GM18499 (cell line): Measurements from ENCODE around the gene LPAR5.
A peak's percentile ranks its signal among the peaks of the same experiment; 100 is the strongest.

ENCODE experiments used
- ATAC-seq: cut with Tn5 transposase; IDR thresholded peaks from one replicate; pipeline ENCODE4 v1.9.1; 2021; ENCODE audit warnings: moderate number of reproducible peaks; ENCODE audit not compliant: insufficient read depth, unreplicated experiment

The LPAR5 gene

DNA sequence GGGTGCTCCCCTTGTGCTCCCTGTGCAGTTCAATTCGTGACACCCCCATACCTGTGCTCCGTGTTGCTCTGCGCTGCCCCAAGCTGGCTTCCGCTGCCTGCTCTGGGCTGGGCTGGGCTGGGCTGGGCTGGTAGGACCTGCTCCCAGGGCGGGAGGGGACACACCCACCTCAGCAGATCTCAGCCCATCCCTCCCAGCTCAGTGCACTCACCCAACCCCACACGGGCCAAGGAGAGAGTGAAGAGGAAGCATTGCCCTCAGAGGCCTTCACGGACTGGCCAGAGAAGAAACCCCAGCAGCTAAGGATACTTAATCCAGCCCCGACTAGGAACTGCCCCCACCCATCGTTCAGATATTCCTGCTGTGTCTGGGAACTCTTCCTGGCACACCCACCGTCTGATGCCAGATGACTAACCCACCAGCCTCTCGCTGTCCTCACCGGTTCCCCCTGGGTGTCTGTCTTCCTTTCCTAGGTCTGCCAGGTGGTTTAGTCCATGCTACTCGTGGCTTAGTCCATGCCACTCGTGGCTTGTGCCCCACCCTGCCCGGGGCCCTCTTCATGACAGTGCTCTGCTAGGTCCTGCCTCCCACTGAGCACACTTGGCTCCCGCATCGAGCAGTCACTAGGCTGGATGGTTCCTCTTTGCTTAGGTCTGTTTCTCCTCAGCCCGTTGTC is at the start of gene LPAR5:
Gene LPAR5, minus strand, starts transcription at position 104 of the 676 bp plus-strand sequence. CDS start 14,711 bp downstream, outside the sequence.
- no peak for ATAC-seq

DNA sequence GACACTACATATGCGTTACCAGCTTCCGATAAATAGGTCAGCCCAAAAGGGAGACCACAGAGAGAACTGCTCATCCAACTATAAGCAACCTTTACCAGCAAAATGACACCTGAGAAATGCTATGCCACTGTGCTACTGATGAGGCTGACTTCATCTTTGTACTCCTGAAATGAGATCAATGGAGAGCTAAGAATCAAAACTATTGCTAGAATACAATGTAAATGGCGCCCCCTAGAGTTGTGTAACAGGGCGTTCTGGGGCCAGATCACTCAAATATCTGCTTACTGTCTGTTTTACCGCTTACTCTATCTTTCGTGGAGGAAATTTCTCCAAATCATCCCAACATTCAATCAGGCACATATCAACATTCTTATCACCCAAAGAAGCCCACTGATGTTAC is 48.9 kb upstream of the LPAR5 start:
- ATAC-seq: no peak

DNA sequence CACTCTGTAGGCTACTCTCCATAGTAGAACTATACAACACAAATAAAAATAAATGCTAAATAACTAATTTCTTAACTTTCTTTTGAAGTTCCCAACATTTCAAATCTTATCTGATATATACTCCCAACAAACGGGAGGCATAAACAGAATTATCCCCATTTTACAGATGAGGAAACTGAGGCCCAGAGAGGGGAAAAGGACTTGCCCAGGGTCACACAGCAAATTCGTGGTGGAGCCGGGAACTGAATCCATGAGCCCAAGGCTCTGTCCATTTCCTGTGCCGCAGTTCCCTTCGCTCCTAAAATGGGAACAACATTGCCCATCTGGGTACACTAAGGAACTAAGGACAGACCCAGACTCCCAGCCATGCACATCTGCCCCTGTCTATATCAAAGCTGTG is 41.2 kb upstream of the LPAR5 start:
- ATAC-seq: no peak

DNA sequence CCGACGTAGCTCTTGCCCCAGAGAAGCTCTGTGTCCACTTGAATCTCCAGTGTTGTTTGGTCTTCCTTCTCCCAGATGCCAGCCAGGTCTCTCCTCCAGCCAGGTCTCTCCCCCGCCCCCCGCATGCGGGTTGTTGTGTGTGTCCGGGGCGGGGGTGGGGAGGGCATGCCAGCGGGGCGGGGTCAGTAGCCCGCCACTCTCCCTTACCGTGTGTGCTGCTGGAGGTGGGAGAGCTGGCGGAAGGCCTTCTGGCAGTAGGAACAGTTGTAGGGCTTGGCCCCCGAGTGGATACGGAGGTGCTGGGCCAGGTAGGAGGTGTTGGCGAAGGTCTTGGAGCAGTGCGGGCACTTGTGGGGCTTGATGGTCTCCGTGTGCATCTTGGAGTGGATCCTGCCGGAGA is 36.4 kb upstream of the LPAR5 start:
- ATAC-seq: no peak

DNA sequence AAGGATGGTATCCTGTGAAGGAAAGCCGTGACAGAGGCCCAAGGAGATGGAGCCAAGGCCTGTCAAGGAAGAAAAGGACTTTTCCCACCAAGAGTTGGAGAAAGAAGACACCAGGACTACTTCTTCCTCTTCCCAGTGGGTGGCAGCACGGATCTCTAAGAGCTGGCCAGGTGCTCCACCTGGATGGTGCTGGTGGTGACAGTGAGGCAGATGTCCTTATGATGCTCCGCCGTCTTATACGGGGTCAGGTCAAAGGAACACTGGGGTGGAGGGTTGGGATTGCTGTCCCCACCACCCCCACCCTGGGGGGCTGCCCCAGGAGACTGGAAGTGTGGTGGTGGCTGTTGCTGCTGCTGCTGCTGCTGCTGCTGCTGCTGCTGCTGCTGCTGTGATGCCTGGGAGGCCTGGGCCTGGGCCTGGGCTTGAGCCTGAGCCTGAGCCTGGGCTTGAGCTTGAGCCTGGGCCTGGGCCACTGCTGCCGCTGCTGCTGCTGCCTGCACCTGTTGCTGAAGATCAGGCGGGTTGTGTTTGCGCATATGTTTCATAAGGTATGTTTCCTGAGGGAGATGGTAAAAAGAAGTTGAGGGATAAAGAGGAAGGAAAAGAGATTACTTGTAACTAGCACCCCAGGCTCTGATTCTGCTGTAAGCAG is 31.9 kb upstream of the LPAR5 start:
- no peak for ATAC-seq

DNA sequence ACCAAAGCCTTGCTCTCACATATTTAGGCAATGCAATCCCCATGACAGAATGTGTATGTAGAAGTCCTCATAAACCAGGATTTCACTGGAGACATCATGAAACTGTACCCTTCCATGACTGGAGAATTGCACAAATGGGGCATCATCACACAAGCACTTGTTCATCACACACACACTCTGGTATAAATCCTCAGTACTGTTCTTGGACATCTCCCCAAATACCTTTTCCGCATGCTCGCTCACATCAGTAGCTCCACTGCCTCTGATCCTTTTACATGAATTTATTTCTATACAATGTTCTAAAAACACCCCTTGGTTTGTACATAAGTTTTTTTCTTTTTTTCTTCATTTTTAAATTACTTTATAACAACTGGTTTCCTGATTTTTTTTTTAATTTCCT is 30.5 kb upstream of the LPAR5 start:
- ATAC-seq: no peak

DNA sequence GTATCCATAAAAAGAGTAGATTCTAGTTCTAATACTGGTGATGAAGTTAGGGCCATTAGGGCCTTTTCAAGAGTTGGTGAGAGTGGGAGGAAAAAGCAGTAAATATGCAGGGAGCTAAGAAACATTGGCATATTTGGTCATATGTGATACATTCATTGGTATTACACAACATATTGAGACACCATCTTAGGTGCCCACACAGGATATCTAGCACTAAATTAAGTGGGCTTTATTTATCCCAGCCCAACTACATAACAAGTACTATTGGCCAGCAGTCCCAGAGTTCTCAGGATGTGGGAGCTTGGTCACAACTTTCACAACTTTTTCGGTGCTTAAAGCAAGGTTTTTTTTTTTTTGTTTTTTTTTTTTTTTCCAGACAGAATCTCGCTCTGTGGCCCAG is 29.1 kb upstream of the LPAR5 start:
- no peak for ATAC-seq

DNA sequence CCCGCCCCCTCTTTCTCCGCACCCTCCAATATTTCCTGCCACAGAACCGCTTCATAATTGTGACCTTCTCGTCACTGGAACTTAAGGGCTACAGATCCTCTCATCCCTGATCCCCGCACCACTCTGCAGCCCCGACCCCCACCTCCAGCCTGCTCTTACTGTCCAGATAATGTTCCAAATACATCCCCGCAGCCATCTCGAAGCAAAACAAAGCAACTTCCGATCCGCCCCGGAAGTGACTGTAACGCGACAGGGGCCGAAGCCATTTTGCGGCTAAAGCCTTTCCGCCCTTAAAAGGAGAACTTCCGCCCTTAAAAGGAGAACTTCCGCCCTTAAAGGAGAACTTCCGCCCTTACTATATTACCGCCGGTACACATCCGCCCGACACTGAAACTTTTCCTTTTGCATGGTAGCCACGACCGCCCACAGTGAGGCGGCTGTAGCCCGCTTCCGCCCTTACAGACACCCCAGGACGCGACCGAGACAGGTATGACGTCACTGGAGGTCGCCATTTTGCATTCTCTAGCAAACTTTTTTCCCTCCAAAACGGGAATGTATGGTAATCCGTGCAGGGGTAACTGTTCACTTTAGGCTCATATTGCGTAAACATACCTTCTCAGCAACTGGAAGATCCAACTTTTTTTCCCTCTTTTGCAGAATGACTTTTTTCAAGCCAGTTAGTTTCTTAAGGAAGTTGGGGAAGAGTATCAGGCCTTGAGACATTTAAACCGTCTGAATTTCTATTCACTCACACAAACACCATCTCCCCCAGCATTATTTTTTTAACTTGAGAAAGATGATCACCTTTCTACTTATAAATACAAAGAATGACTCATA is 27.4 kb upstream of the LPAR5 start, which contains the start of gene ING4:
Gene ING4, minus strand, starts transcription at position 214 of the 837 bp plus-strand sequence. Its CDS starts 18 bp downstream, at position 196.
- ATAC-seq: peak; percentile 75

DNA sequence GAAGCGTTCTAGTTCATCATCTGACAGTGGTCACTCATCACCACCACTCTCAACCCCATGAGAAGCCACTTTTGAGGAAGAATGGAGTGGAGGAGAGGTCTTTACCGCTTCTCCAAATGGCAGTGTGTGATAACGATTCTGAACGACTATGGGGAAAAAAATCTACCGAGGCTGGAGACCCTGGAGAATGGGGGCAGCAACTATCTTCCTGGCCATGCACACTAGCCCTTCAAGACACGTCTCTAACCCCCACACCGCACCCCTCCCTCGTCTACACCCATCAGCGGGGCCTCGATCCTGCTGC is 26.8 kb upstream of the LPAR5 start:
- no peak for ATAC-seq

DNA sequence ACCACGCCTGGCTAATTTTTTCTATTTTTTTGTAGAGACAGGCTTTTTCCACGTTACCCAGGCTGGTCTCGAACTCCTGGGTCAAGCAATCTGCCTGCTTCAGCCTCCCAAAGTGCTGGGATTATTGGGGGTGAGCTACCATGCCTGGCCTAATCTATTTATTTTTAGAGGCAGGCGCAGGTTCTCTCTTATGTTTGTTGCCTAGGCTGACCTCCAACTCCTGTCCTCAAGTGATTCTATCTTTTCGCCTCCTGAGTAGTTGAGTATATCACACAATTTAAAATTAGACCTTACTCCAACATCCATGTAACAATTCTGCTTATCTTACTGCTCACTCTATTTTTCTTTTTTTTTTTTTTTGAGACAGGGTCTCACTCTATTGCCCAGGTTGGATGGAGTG is 18.2 kb upstream of the LPAR5 start:
- no peak for ATAC-seq

DNA sequence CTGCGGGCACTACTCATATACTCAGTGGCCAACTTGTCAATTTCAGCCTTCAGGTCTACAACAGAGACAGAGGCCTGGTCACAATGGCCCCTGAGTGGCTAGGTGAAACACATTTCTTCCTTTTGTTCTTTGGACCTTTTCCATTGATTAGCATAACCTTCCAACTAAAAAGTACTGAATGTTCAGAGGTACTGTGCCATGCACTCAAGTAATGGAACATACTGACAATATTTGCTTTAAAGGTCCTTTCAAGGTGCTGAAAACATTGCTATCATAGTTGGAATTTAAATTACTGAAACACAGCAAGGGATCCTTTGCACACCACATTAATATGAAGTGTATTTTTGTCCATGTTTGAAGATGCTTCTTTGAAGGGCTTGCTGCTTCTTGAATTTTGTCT is 17.6 kb upstream of the LPAR5 start:
- no peak for ATAC-seq

DNA sequence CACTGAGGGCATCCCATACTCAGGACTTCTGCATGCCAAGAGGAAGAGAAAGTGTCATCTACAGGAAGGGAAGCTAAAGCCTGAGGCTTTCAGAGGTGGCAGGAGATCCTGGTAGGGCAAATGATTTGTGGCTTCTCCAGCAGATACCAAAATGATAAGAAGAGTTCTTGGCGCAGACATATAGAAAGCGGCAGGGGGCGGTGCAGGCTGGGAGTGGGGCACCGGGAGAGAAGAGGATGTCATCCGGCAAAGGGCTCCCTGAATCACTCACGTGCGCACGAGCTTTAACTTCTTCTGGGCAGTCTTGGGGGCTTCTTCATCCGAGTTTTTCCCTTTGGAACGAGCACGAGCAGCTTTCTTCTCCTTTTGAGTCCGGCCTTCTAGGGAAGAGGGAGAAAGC is 16.6 kb upstream of the LPAR5 start:
- ATAC-seq: no peak

DNA sequence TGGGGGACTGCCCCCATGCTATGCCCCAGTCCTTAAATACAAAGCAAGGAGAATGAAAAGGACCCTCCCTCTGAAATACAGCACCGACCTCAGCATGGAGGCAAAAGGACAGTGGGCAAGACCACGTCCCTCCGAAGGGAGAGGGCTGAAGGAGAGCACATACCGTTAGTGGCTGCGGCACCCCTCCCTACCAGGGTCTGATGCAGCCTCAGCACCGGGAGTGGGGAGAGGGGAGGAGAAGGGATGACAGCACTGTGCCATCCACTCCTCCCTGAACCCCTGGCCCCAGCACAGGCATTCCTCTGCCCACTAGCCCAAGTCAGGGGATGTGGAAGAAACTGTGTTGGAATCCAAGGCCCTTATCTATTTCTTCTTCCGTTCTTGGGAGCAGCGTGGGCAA is 15.1 kb upstream of the LPAR5 start:
- no peak for ATAC-seq

DNA sequence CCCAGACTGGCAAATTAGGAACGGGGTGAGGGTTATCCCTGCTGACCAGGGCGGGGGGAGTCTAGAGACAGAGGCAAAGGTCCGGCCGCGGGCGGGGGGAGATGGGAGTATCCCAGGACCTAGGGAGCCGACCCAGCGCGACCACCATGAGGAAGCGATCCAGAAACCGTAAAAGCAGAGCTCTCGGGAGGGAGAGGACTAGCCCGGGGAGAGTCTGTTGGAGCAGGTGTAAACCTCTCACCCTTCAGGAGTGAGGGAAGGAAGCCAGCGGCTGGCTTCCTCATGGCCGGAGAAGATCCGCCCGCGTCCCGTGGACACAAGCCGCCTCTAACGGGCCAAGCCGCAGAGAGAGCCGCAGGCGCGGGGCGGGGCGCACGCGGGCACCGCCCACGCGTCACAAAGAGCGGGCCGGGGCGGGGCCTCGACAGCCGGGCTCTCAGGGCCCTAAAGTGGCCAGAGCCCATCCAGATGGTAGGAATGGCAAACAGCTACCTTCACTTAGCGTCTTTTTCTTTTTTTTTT is 11.4 kb upstream of the LPAR5 start, which contains the start of gene ACRBP:
Gene ACRBP, minus strand, starts transcription at position 350 of the 522 bp plus-strand sequence. Its CDS starts 66 bp downstream, at position 284.
- ATAC-seq: no peak

DNA sequence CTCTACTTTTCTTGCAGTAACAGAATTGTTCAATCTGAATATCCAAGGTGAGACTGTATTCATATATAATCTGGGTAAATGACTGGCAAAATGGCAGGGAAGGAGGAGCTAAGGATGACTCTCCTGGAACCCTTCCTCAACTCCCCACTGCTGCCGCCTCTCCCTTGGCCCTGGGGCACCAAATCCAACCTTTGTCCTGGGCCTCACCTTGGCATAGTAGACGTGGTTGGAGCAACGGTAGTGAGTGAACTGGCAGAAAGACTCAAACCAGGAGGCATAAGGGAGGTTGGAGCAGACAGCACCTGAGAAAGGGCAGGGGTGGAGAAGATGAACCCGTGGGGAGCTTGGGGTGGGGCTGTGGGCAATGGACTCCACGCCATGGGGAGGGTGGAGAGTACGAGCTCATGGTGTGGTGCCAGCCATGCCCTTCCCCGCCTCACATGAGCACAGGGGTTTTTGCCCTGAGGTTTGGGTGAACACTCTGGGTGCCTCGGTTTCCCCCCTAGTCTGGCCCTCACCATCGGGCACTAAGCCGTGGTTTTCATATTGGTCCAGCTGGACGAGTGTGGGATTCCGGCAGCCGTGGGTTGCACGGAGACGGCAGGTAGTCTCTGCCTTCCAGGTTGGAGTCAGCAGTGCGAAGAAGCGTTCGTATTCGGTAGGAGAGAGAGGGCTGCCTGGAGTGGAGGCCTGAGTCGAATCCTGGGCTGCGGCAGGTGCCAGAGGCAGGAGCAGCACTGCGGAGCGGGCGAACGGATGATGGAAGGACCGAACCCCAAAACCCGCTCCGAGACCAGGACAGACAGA is 10.7 kb upstream of the LPAR5 start:
- ATAC-seq: no peak

DNA sequence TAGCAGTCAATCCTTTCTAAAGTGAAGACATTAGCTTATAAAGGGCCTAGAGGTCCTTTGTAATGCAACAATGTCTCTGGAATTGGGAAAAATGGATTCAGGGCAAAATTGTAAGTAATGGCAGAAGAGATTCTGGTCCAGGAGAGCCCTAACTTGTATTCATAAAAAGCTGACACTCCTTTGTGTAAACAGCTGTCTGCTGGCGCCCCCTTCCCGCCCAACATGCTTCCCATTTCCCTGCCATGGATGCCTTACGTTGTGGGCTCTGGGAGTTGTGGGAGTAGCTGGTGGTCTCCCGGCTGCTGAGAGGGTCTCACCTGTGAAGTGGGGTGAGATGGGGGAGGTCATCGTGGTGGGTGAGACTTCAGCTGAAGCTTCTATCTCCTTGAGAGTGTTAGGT is 9.1 kb upstream of the LPAR5 start:
- no peak for ATAC-seq

DNA sequence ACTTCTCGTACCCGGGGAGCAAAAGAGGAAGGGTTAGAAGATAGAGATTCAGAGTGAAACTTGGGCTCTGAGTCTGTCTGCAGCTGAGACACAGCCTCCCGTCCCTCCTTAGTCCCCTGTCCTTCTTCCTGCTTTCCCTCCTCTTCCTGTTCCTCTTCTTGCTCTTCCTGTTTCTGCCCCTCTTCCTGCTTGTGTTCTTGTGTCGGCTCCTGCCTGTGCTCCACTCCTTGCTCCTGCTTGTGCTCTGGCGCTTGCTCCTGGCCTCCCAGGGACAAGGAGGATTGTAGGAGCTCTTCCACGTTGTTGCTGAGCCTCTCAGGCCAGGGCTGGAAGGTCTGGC is 8.5 kb upstream of the LPAR5 start:
- ATAC-seq: no peak

DNA sequence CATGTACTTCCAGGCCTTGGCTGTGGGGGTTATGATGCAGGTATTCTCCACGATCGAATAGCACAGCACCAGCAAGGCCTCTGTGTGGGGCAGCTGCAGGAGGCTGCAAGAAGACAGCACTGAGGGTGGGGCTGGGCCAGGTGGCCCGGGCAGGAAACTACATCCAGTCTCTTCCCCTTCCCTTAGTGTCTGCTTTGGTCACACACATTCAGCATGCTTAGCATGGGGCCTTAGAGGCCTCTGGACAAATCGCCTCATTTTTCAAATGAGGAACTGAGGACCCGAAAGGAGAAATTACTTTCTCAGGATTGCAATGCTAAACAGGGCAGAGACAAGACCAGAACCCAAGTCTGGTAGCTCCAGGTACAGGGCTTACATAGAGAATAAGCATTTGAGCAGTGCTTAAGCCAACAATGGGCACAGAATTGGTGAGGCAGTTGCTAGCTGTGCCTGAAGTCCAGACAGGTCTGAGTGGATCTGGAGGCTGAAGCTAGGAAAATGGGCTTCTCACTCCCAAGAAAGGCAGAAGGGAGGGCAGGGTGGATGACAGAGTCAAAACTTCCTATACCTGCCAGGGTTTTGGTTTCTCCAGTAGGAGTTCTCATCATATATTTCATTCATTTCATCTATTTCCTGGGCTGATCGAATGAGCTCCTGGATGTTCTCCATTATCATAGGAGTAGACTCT is 8.0 kb upstream of the LPAR5 start:
- ATAC-seq: no peak

DNA sequence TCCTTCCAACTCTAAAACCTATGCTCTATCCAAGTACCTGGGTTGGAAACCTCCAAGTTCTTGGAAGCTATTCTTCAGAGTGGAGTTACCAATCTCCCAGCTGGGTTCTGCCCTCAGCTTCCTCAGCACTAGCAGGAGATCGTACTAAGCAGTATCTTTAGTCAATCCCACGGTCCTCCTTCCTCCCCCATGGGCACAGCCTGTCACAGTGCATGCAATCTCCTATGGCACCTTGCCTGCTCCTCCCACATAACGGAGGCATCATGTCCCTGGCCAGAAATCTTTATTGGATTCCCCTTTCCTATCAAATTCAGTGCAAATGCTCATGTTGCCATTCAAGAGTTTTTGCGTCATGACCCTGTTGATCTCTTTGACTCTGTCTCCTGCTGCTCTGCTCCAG is 5.4 kb upstream of the LPAR5 start:
- no peak for ATAC-seq

DNA sequence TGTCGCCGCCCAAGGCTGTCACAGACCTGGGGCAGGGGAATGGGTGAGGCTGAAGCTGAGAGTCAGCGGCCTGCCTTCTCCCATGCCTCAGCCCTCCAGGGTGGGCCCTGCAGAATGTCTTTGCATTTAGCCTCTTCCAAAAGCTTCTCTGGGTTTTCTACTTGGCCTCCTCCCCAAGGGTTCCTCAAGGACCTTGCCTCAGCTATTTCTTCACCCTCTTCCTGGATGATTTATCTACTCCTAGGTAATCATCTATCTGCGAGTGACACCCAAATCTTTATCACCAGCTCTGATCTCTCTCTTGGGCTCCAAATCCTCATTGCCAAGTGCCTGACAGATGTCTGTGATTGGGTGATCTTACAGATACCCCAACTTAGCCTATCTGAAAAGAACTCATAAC is 4.7 kb upstream of the LPAR5 start:
- no peak for ATAC-seq
